HPDE6-E6E7 (cell line): ENCODE measurements around the gene CLTC.

Source experiments
- DNase-seq: peaks from one replicate; pipeline ENCODE4 v3.0.0; 2011; ENCODE audit warnings: missing footprints; ENCODE audit errors: extremely low spot score

Gene CLTC

GRCh38 chr17:59680314-59680713, 60.6 kb downstream of the CLTC start:
- DNase-seq = no peak

- DNase-seq = no peak
These were observed 63.6 kb downstream of the CLTC start for GRCh38 chr17:59683283-59683682.

GRCh38 chr17:59684967-59685366, 65.3 kb downstream of the CLTC start:
- DNase-seq = no peak

GRCh38 chr17:59688008-59688407, 68.3 kb downstream of the CLTC start:
- no peak for DNase-seq

- no peak for DNase-seq
These were observed 68.8 kb downstream of the CLTC start for GRCh38 chr17:59688496-59688895.

DNA sequence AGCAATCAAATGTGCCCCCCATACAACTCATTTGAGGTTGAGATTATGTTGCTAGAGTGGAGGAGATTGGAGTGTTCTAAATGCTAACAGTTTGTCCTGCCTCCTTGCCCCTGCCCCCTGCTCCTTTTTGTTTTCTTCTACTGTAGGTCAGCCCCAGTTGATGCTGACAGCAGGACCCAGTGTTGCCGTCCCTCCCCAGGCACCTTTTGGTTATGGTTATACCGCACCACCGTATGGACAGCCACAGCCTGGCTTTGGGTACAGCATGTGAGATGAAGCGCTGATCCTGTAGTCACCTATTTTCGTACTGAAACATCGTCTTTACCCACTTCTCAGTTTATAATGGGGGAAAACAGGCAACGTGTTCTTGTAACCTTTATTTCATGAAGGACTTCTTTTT, 73.9 kb downstream of the CLTC start:
- DNase-seq = no peak

GRCh38 chr17:59694344-59694743, 74.6 kb downstream of the CLTC start:
- DNase-seq = no peak

- DNase-seq = no peak
These were observed 76.4 kb downstream of the CLTC start for GRCh38 chr17:59695945-59696681.

GRCh38 chr17:59696682-59697277, 77.1 kb downstream of the CLTC start:
- no peak for DNase-seq

DNA sequence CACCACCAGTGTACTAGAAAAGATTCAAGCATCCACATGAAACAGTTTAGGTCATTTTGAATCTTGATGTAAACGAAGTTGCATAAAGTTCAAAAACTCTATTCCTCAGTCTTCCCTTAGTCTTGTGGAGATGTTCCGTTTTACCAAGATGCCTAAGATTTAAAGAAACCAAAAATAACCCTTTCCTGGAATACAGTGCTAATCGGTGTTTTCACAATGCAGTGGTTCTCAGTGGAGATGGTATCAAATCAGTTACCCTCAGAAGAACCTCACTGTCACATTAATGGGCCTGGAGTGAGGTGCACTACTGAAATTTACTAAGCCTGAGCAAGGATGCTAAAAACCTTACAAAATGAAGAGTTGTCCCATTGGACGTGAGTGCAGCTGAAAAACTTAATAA, 78.4 kb downstream of the CLTC start:
- DNase-seq = no peak

DNA sequence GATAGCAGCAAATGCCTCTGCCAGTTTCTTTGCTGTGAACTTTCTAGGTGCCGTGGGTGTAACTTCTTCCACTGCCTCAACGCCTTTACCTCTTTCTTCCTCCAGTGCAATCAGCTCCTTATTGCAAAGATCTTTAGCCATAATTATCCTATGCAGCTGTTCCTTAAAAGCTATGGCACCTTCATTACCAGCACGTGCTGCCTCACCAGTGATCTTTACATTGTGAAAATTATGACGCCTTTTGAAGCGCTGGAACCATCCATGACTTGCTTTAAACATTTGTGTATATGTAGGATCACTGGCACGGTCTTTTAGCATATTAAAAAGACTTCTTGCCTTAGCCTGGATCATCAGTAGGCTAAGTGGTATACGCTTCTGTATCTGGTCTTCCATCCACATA, 79.5 kb downstream of the CLTC start:
- no peak for DNase-seq

DNA sequence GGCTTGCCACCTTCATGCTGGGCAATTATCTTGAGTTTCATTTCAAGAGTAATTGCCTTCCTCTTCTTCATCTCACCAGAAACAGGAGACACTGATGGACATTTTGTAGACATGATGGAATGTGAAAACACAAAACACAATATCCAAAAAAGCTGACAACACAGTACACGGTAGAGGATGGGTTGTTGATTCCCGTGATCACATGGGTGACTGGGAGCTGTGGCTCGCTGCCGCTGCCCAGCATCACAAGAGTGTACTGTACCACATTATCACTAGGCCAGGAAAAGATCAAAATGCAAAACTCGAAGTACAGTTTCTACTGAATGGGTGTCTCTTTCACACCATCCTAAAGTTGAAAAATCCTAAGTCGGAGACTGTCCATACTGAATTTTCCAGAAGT, 80.1 kb downstream of the CLTC start:
- DNase-seq = no peak

GRCh38 chr17:59702304-59702703, 82.6 kb downstream of the CLTC start:
- no peak for DNase-seq

- peak; percentile 100 for DNase-seq
These were observed 87.7 kb downstream of the CLTC start, which contains the start of the genes PTRH2 and VMP1 for GRCh38 chr17:59707149-59707970. TSS of gene PTRH2 (minus strand) at chr17:59707430. CDS start at chr17:59697978, 9,452 bp downstream. TSS of gene VMP1 (plus strand) at chr17:59707654. CDS start at chr17:59731447, 23,793 bp downstream.

DNA sequence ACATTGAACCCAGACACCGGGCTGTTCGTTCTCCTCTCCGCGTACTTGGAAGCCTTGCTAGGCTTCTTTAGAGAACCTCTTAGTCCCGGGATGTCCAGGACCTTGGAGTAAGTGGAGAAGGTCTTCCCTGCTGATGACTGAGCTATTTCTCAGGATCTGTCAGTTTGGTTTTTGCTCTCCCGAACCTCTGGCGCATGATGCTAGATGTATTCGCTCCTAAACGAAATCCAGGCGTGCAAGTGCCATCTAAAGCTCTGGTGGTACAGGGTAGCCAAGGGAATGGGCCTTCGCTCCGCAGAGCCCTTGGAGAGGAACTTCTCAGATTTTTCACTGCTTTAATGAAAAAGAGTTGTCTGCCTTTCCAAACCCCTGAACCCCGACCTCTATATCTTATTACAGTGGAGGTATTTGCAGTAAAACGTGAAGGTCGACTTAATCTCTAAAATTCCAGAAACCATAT, 88.3 kb downstream of the CLTC start:
- DNase-seq = peak; percentile 38

DNA sequence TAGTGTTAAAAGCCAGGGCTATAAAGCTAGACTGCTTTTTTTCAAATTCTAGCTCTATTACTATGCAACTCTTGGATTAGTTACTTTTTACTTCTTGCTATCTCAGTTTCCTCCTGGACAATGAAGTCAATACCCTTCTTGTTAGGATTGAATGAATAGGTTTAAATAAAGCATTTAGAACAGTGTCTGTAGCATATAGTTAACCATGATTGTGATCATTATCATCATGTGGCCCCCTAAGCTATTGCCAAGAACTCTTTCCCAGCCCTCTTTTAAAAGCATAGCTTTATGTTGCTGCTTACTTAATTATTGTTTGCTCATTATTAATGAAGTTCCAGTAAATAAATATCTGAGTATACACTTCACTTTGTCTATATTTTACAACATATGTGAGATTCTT, 92.2 kb downstream of the CLTC start:
- no peak for DNase-seq

DNA sequence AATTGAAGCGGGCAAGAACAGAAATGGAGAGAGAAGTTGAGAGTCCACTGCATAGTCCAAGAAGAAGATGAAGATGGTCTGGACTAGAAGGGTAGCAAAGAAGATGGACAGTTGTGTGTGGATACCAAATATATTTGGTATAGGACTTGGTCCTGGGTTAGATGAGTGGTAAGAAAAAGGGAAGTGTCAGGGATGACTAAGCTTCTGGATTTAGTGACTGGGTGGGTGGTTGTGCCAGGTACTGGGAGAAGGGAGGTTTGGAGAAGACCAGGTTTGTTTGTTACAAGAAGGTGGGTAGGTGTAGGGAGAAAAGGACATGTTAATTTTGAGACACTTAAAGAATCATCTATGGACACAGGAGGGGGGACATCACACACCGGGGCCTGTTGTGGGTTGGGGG, 93.2 kb downstream of the CLTC start:
- DNase-seq = no peak

DNA sequence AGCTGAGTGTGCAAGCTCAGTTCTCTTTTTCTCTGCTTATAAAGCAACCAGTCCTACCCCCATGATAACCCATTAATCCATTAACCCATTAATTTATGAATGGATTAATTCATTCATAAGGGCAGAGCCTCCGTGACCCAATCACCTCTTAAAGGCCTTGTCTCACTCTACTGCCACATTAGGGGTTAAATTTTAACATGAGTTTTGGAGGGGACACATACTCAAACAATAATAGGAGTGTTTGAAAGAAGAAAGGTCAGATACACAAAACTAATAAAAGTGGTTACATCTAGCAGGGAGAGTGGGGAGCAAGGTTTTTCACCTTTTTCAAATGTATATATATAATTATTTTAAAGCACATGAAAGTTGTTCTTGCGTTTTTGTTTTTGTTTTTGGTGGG, 94.6 kb downstream of the CLTC start:
- DNase-seq = no peak

- DNase-seq = no peak
These were observed 96.7 kb downstream of the CLTC start for GRCh38 chr17:59716427-59716826.

GRCh38 chr17:59719526-59719925, 99.8 kb downstream of the CLTC start:
- DNase-seq = no peak

DNA sequence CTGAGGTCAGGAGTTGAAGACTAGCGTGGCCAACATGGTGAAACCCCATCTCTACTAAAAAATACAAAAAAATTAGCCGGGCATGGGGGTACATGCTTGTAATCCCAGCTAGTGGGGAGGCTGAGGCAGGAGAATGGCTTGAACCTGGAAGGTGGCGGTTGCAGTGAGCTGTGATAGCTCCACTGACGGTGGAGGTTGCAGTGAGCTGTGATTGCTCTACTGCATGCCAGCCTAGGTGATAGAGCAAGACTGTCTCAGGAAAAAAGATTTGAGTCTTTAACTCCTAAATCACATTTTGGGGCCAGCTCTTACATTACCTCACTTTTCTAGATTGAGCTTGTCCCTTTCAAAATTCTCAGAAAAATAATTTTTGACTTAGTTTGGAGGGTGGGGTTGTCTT, 102.9 kb downstream of the CLTC start:
- DNase-seq = no peak

DNA sequence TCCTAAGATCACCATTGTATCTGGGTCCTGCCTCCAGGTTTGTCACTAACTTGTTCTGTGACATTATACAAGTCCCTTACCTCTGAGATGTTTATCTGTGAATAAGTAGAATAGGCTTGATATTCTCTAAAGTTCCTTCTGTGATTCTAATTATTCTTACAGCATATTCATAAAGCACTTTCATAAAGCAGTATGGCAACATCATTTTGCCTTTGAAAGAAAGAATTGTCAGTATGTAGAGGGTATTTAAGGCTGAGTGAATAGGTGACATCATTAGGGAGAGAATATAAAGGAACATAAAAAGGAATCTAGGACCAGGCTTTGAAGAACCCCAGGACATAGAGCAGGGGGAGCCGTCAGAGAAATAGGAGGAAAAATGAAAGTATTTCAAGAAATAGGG, 103.3 kb downstream of the CLTC start:
- no peak for DNase-seq

GRCh38 chr17:59723607-59724006, 103.9 kb downstream of the CLTC start:
- DNase-seq = no peak
